Tibial nerve (tissue), 4 donors: Measurements from ENCODE around the gene CAMK1D. TPM values are rescaled to one million over a fixed set of nuclear protein-coding genes. Genes with fewer than 3 reads are reported as not detected.
"Not testable (repeated sequence)": the region's sequence is repeated elsewhere in the genome, so short reads cannot be mapped to it uniquely, and the experiment has no call there.

ENCODE experiments used
- DNase-seq, 2 donors: peaks; one replicate each; pipeline ENCODE4 v3.0.0-alpha.2; 2019; ENCODE audit warnings: low spot score in 2 of 2
- H3K27ac ChIP-seq, 4 donors: fragments of 200-600 bp; sonication (generic) in 3 of 4; one replicate each; pipeline ENCODE4 v1.5.1; 2017 to 2019; ENCODE audit warnings: mild to moderate bottlenecking in 1 of 4
- H3K27me3 ChIP-seq, 2 donors: fragments of 200-600 bp; sonication (generic) in 1 of 2; one replicate each; pipeline versions ENCODE4 v1.5.1 to v1.6.0; 2017 to 2019
- H3K36me3 ChIP-seq, 3 donors: fragments of 200-600 bp; sonication (generic); one replicate each; pipeline ENCODE4 v1.5.1; 2018 to 2019
- H3K4me1 ChIP-seq, 4 donors: fragments of 200-600 bp; sonication (generic) in 3 of 4; one replicate each; pipeline ENCODE4 v1.5.1; 2017 to 2019
- H3K4me3 ChIP-seq, 4 donors: fragments of 200-600 bp; sonication (generic) in 3 of 4; one replicate each; pipeline ENCODE4 v1.5.1; 2017 to 2019; ENCODE audit warnings: mild to moderate bottlenecking in 1 of 4, moderate library complexity in 1 of 4
- H3K9me3 ChIP-seq, 4 donors: fragments of 200-600 bp; sonication (generic) in 3 of 4; one replicate each; pipeline ENCODE4 v1.5.1; 2017 to 2019
- CTCF ChIP-seq, 5 experiments: fragments of 200-600 bp in 3 of 5; fragments of 450-650 bp in 2 of 5; sonication (generic) in 3 of 5; IDR thresholded peaks; one replicate each; pipeline ENCODE4 v1.5.1; 2016 to 2019; ENCODE audit warnings: antibody characterized with exemption in 5 of 5, mild to moderate bottlenecking in 3 of 5, moderate library complexity in 2 of 5
- EP300 ChIP-seq, 2 donors: sonication (generic); formaldehyde crosslinking; IDR thresholded peaks; one replicate each; pipeline ENCODE4 v1.6.1; 2017; ENCODE audit warnings: antibody characterized with exemption in 2 of 2, mild to moderate bottlenecking in 1 of 2
- POLR2A ChIP-seq, 2 donors: fragments of 450-650 bp; IDR thresholded peaks; one replicate each; pipeline ENCODE4 v1.6.1; 2017; ENCODE audit warnings: antibody characterized with exemption in 2 of 2, mild to moderate bottlenecking in 2 of 2, moderate library complexity in 2 of 2
- WGBS, 2 donors: methylation state at CpG; one replicate each; pipeline ENCODE4 v1.1.5; 2018; 5-methylcytosine and 5-hydroxymethylcytosine counted together
- total RNA-seq, 4 donors: library from RNA; depleted of rRNA; stranded (reverse); fragments of >200 nt; gene quantifications; one replicate each; pipeline ENCODE4 v1.1.0, GENCODE V29; 2016

The CAMK1D gene
- total RNA-seq, 4 donors from 2014 or later, result 6.9 to 20.5 (median 17.2) TPM

GRCh38 chr10:12432402-12433189 is 83.2 kb downstream of the CAMK1D start:
- H3K4me1 ChIP-seq, result no peaks in the 10 kb centered on the region
- TF ChIP-seq CTCF (IDR thresholded peaks at IDR 0.05) (no peak), POLR2A (IDR thresholded peaks at IDR 0.05) (no peak), EP300 (IDR thresholded peaks at IDR 0.05) (no peak)
- DNase-seq, result no peak
- no peak overlapping the region for H3K4me3 ChIP-seq
- H3K36me3 ChIP-seq, result no peaks in the 10 kb centered on the region
- no peaks in the 10 kb centered on the region for H3K9me3 ChIP-seq
- H3K27me3 ChIP-seq, result no peaks in the 10 kb centered on the region
- WGBS, 2 donors, result 90 to 92% methylated on average over 13 of the region's 13 CpGs
- H3K27ac ChIP-seq, result no peak overlapping the region

GRCh38 chr10:12434277-12434676 is 84.9 kb downstream of the CAMK1D start:
- DNase-seq, result no peak
- Histone ChIP-seq H3K4me1 (peaks cover 0 to 14% (median 0%) of the 10 kb centered on the region in 4 donors), H3K4me3 (no peak overlapping the region), H3K36me3 (no peaks in the 10 kb centered on the region), H3K27me3 (no peaks in the 10 kb centered on the region), H3K9me3 (no peaks in the 10 kb centered on the region), H3K27ac (no peak overlapping the region)
- TF ChIP-seq EP300 (IDR thresholded peaks at IDR 0.05) (no peak), CTCF (IDR thresholded peaks at IDR 0.05) (no peak), POLR2A (IDR thresholded peaks at IDR 0.05) (no peak)
- WGBS, 2 donors, result 63 to 66% methylated on average over 6 of the region's 6 CpGs

GRCh38 chr10:12434677-12435076 is 85.3 kb downstream of the CAMK1D start:
- not testable (repeated sequence) for H3K27ac ChIP-seq, H3K4me3 ChIP-seq, H3K9me3 ChIP-seq, DNase-seq, H3K27me3 ChIP-seq, H3K36me3 ChIP-seq
- peaks cover 0 to 14% (median 0%) of the 10 kb centered on the region in 4 donors for H3K4me1 ChIP-seq
- WGBS, 2 donors, result 88% methylated on average over 8 of the region's 8 CpGs

GRCh38 chr10:12435348-12435747 is 86.0 kb downstream of the CAMK1D start:
- 89 to 92% methylated on average over 6 of the region's 6 CpGs for WGBS, 2 donors
- no peak for DNase-seq
- TF ChIP-seq EP300 (IDR thresholded peaks at IDR 0.05), result no peak
- no peak for TF ChIP-seq CTCF (IDR thresholded peaks at IDR 0.05)
- no peak for TF ChIP-seq POLR2A (IDR thresholded peaks at IDR 0.05)

GRCh38 chr10:12438919-12439692 is 89.8 kb downstream of the CAMK1D start:
- no peak overlapping the region for H3K4me3 ChIP-seq
- no peaks in the 10 kb centered on the region for H3K9me3 ChIP-seq
- no peak for TF ChIP-seq EP300 (IDR thresholded peaks at IDR 0.05)
- no peak for TF ChIP-seq POLR2A (IDR thresholded peaks at IDR 0.05)
- no peak for TF ChIP-seq CTCF (IDR thresholded peaks at IDR 0.05)
- no peak for DNase-seq
- H3K36me3 ChIP-seq, result no peaks in the 10 kb centered on the region
- H3K27me3 ChIP-seq, result no peaks in the 10 kb centered on the region
- H3K27ac ChIP-seq, result no peak overlapping the region
- WGBS, 2 donors, result 76 to 81% methylated on average over 16 of the region's 16 CpGs
- peaks cover 0 to 14% (median 0%) of the 10 kb centered on the region in 4 donors for H3K4me1 ChIP-seq

More at GRCh38 chr10:12435348-12435747, 86.0 kb downstream of the CAMK1D start:
- Histone ChIP-seq H3K4me3 (no peak overlapping the region), H3K27ac (no peak overlapping the region), H3K36me3 (no peaks in the 10 kb centered on the region), H3K9me3 (no peaks in the 10 kb centered on the region), H3K27me3 (no peaks in the 10 kb centered on the region), H3K4me1 (peaks cover 0 to 14% (median 0%) of the 10 kb centered on the region in 4 donors)

GRCh38 chr10:12439767-12440166 is 90.4 kb downstream of the CAMK1D start:
- DNase-seq, H3K27ac ChIP-seq, H3K9me3 ChIP-seq, H3K36me3 ChIP-seq, H3K27me3 ChIP-seq, H3K4me3 ChIP-seq: not testable (repeated sequence)
- H3K4me1 ChIP-seq, result peaks cover 0 to 14% (median 0%) of the 10 kb centered on the region in 4 donors
- WGBS, 2 donors, result 91 to 94% methylated on average over 6 of the region's 6 CpGs
